NCI-H748 (cell line): ENCODE results near the gene OTUB1.
"Not testable (repeated sequence)": the region's sequence is repeated elsewhere in the genome, so short reads cannot be mapped to it uniquely, and the experiment has no call there.

ENCODE experiments used
- DNase-seq: peaks from one replicate; lab custom pipeline; 2025; ENCODE audit not compliant: unreplicated experiment; lab: John Stamatoyannopoulos, UW

Gene OTUB1

GRCh38 chr11:64042301-64042700, 56.1 kb downstream of the OTUB1 start:
- DNase-seq, result no peak

DNA sequence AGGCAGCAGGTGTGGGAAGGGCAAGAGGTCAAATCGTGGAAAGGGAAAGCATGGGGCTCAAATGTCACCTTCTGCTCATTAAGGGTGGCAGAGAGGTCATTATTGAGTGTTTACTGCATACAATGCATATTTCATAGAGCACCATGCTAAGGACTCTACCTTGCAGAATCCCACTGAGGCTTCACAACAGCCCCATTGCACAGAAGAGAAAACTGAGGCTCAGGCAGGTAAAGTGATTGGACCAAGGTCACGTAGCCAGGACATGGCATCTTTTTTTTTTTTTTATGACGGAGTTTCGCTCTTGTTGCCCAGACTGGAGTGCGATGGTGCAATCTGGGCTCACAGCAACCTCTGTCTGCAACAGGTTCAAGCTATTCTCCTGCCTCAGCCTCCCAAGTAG, 57.3 kb downstream of the OTUB1 start:
- no peak for DNase-seq

GRCh38 chr11:64044730-64045393, 58.6 kb downstream of the OTUB1 start:
- DNase-seq, result peak; percentile 25

DNA sequence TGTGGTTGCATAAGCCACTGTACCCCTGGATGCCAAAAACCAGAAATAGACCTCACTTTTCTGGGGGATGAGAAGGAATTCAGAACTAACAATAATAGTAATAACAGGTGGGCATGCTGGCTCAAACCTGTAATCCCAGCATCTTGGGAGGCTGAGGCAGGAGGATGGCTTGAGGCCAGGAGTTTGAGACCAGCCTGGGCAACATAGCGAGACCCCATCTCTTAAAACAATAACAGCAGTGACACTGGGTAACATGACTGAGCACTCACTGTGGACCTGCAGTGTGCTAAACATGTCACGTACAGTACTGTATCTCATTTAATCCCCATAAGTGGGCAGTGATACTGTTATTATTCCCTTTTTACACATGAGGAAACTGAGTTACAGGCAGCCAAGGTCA, 59.5 kb downstream of the OTUB1 start:
- DNase-seq, result no peak

DNA sequence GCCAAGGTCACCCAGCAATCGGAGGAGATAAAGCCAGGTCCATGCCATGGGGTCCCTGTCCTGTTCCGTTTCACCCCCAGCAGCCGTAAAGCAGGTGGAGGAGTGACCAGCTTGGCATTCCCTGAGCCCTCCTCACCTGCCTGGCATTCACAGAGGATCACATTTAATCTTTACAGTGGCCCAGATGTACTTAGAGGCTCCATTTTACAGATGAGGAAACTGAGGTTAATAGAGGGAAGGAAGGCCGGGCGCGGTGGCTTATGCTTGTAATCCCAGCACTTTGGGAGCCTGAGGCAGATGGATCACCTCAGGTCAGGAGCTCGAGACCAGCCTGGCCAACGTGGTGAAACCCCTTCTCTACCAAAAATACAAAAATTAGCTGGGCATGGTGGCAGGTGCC, 61.1 kb downstream of the OTUB1 start:
- DNase-seq, result not testable (repeated sequence)
